NT2/D1 (cell line): Measurements from ENCODE around the gene DCC.

Experiments
- DNase-seq: peaks from one replicate; pipeline ENCODE4 v3.0.0-alpha.2; 2011; ENCODE audit warnings: low read depth, low spot score
- H3K27me3 ChIP-seq: 2 replicates; pipeline ENCODE4 v1.6.0; 2011; ENCODE audit warnings: mild to moderate bottlenecking; ENCODE audit not compliant: insufficient read length, insufficient read depth
- H3K36me3 ChIP-seq: 2 replicates; pipeline ENCODE4 v1.6.1; 2011; ENCODE audit warnings: mild to moderate bottlenecking, low read length, mixed read lengths; ENCODE audit not compliant: insufficient read depth, insufficient read length
- H3K4me1 ChIP-seq: 2 replicates; pipeline ENCODE4 v1.5.1; 2011; ENCODE audit not compliant: insufficient read depth, insufficient read length
- H3K4me3 ChIP-seq: 2 replicates; pipeline ENCODE4 v1.5.1; 2011; ENCODE audit warnings: low read depth; ENCODE audit not compliant: insufficient read length
- H3K9ac ChIP-seq: 2 replicates; pipeline ENCODE4 v1.6.0; 2011; ENCODE audit warnings: low read depth; ENCODE audit not compliant: insufficient read length
- H3K9me3 ChIP-seq: 2 replicates; pipeline ENCODE4 v1.5.1; 2011; ENCODE audit warnings: mild to moderate bottlenecking, low read length; ENCODE audit not compliant: insufficient read depth
- SUZ12 ChIP-seq: IDR thresholded peaks from 2 replicates; pipeline ENCODE4 v1.6.1; 2011; ENCODE audit not compliant: insufficient read length, insufficient read depth; ENCODE audit errors: extremely low read depth
- YY1 ChIP-seq: IDR thresholded peaks from 2 replicates; pipeline ENCODE4 v1.6.1; 2011; ENCODE audit not compliant: insufficient read length, insufficient read depth
- ZNF274 ChIP-seq: IDR thresholded peaks from 2 replicates; pipeline ENCODE4 v1.6.1; 2011; ENCODE audit warnings: mild to moderate bottlenecking, low read depth, low read length

The DCC gene

GRCh38 chr18:52588931-52589330 lies 248.9 kb downstream of the DCC start:
- Histone ChIP-seq H3K4me3 (no peak overlapping the region), H3K9ac (no peak overlapping the region), H3K36me3 (no peaks in the 10 kb centered on the region), H3K4me1 (no peaks in the 10 kb centered on the region), H3K9me3 (no peaks in the 10 kb centered on the region), H3K27me3 (no peaks in the 10 kb centered on the region)
- no peak for DNase-seq
- TF ChIP-seq SUZ12 (no peak), ZNF274 (no peak), YY1 (no peak)

- Histone ChIP-seq H3K9ac (no peak overlapping the region), H3K27me3 (no peaks in the 10 kb centered on the region), H3K4me3 (no peak overlapping the region), H3K36me3 (no peaks in the 10 kb centered on the region), H3K9me3 (no peaks in the 10 kb centered on the region), H3K4me1 (no peaks in the 10 kb centered on the region)
- TF ChIP-seq ZNF274 (no peak), YY1 (no peak), SUZ12 (no peak)
- DNase-seq = no peak
These were observed 256.9 kb downstream of the DCC start for GRCh38 chr18:52596748-52597435.

GRCh38 chr18:52598921-52599320 lies 258.9 kb downstream of the DCC start:
- Histone ChIP-seq H3K4me3 (no peak overlapping the region), H3K9ac (no peak overlapping the region), H3K4me1 (no peaks in the 10 kb centered on the region), H3K27me3 (no peaks in the 10 kb centered on the region), H3K9me3 (no peaks in the 10 kb centered on the region), H3K36me3 (no peaks in the 10 kb centered on the region)
- DNase-seq = no peak
- TF ChIP-seq ZNF274 (no peak), YY1 (no peak), SUZ12 (no peak)

- no peak overlapping the region for H3K9ac ChIP-seq
These were observed 262.8 kb downstream of the DCC start for GRCh38 chr18:52602820-52603219.

GRCh38 chr18:52605345-52605744 lies 265.3 kb downstream of the DCC start:
- Histone ChIP-seq H3K36me3 (no peaks in the 10 kb centered on the region), H3K9me3 (no peaks in the 10 kb centered on the region), H3K4me1 (no peaks in the 10 kb centered on the region), H3K4me3 (no peak overlapping the region), H3K27me3 (no peaks in the 10 kb centered on the region), H3K9ac (no peak overlapping the region)
- TF ChIP-seq ZNF274 (no peak), SUZ12 (no peak), YY1 (no peak)
- no peak for DNase-seq

More at GRCh38 chr18:52602820-52603219, 262.8 kb downstream of the DCC start:
- Histone ChIP-seq H3K27me3 (no peaks in the 10 kb centered on the region), H3K4me1 (no peaks in the 10 kb centered on the region), H3K9me3 (no peaks in the 10 kb centered on the region), H3K4me3 (no peak overlapping the region), H3K36me3 (no peaks in the 10 kb centered on the region)
- TF ChIP-seq YY1 (no peak), SUZ12 (no peak), ZNF274 (no peak)
- DNase-seq = no peak

GRCh38 chr18:52607985-52608384 lies 268.0 kb downstream of the DCC start:
- H3K27me3 ChIP-seq = no peaks in the 10 kb centered on the region
- H3K9ac ChIP-seq = no peak overlapping the region
- H3K9me3 ChIP-seq = no peaks in the 10 kb centered on the region
- TF ChIP-seq YY1 (no peak), SUZ12 (no peak), ZNF274 (no peak)
- no peaks in the 10 kb centered on the region for H3K36me3 ChIP-seq
- DNase-seq = no peak
- no peak overlapping the region for H3K4me3 ChIP-seq
- no peaks in the 10 kb centered on the region for H3K4me1 ChIP-seq

- H3K4me3 ChIP-seq = no peak overlapping the region
- no peaks in the 10 kb centered on the region for H3K36me3 ChIP-seq
- H3K4me1 ChIP-seq = no peaks in the 10 kb centered on the region
- TF ChIP-seq YY1 (no peak), SUZ12 (no peak), ZNF274 (no peak)
- no peaks in the 10 kb centered on the region for H3K9me3 ChIP-seq
- no peaks in the 10 kb centered on the region for H3K27me3 ChIP-seq
- H3K9ac ChIP-seq = no peak overlapping the region
- DNase-seq = no peak
These were observed 270.6 kb downstream of the DCC start for GRCh38 chr18:52610451-52611115.

- Histone ChIP-seq H3K36me3 (no peaks in the 10 kb centered on the region), H3K27me3 (no peaks in the 10 kb centered on the region), H3K4me1 (no peaks in the 10 kb centered on the region), H3K9ac (no peak overlapping the region), H3K9me3 (no peaks in the 10 kb centered on the region), H3K4me3 (no peak overlapping the region)
- TF ChIP-seq SUZ12 (no peak), ZNF274 (no peak), YY1 (no peak)
- DNase-seq = no peak
These were observed 272.4 kb downstream of the DCC start for GRCh38 chr18:52612406-52612805.
